Kidney (tissue), 14 donors: Measurements from ENCODE around the gene DUSP16. TPM values are rescaled to one million over a fixed set of nuclear protein-coding genes. Genes with fewer than 3 reads are reported as not detected.
"Not testable (repeated sequence)": the region's sequence is repeated elsewhere in the genome, so short reads cannot be mapped to it uniquely, and the experiment has no call there.

Experiments used
- DNase-seq, 5 donors: peaks; one replicate each; pipeline ENCODE4 v3.0.0-alpha.2; 2013 to 2020
- FAIRE-seq: peaks from 2 replicates; lab custom pipeline; 2012; peaks lifted over from hg19 to GRCh38; lab: Jason Lieb, UNC
- H3K27ac ChIP-seq, 2 donors: one replicate each; pipeline ENCODE4 v1.7.0; 2013; ENCODE audit warnings: low read depth in 2 of 2, low read length in 2 of 2, inconsistent platforms in 1 of 2
- H3K27me3 ChIP-seq: one replicate; pipeline ENCODE4 v1.7.1; 2013; ENCODE audit warnings: low read length, inconsistent platforms; ENCODE audit not compliant: control insufficient read depth, insufficient read depth
- H3K36me3 ChIP-seq, 3 donors: one replicate each; pipeline versions ENCODE4 v1.7.0 to v1.7.1; 2013; ENCODE audit warnings: low read length in 3 of 3, control low read depth in 1 of 3, inconsistent platforms in 1 of 3; ENCODE audit not compliant: insufficient read depth in 3 of 3, control insufficient read depth in 2 of 3
- H3K4me1 ChIP-seq, 3 donors: one replicate each; pipeline versions ENCODE4 v1.7.0 to v1.7.1; 2013; ENCODE audit warnings: low read length in 3 of 3, inconsistent platforms in 1 of 3, low read depth in 1 of 3; ENCODE audit not compliant: control insufficient read depth in 2 of 3, insufficient read depth in 2 of 3
- H3K4me3 ChIP-seq, 3 donors: one replicate each; pipeline versions ENCODE4 v1.7.0 to v1.8.1; 2013; ENCODE audit warnings: low read length in 3 of 3, control low read depth in 1 of 3, inconsistent platforms in 1 of 3
- H3K9ac ChIP-seq, 3 donors: one replicate each; pipeline versions ENCODE4 v1.7.0 to v1.7.1; 2013; ENCODE audit warnings: low read length in 3 of 3, control low read depth in 1 of 3, inconsistent platforms in 1 of 3
- H3K9me3 ChIP-seq, 3 donors: one replicate each; pipeline versions ENCODE4 v1.7.0 to v1.7.1; 2013; ENCODE audit warnings: low read length in 3 of 3, control low read depth in 1 of 3, inconsistent platforms in 1 of 3; ENCODE audit not compliant: control insufficient read depth in 2 of 3, insufficient read depth in 1 of 3
- intact Hi-C: fragments of 100-400 bp; cut with DNase I; formaldehyde crosslinking; loops from one replicate; pipeline ENCODE4 v1.11.1; 2022
- polyA plus RNA-seq: library from polyadenylated mRNA; stranded (reverse); fragments of 350-450 nt; fragmentation: Illumina TruSeq; extraction: RNeasy Lipid Tissue Mini Kit (QIAGEN cat#74804); gene quantifications from one replicate; pipeline ENCODE4 v1.2.3, GENCODE V29; 2014; ENCODE audit warnings: low read depth, low replicate concordance; ENCODE audit not compliant: insufficient read depth
- total RNA-seq: library from RNA; stranded (reverse); fragmentation: NEBNext Ultra II Directional; extraction: Animal tissue kit (Norgen Biotek cat#: 25700); gene quantifications from one replicate; pipeline ENCODE4 v1.2.1, GENCODE V29; 2021
- TF ChIP-seq, protein P1 (sequence below): IDR thresholded peaks from 3 replicates; pipeline ENCODE4 v1.5.1; 2012; ENCODE audit warnings: mild to moderate bottlenecking, moderate library complexity, borderline replicate concordance; ENCODE audit not compliant: insufficient read depth; ENCODE audit errors: extremely low read depth
- donor health status: control.
- donor health status: control.
- donor health status: control.
- donor health status: control.
- donor health status: control.
- donor health status: DM: yes; HTN: yes; CAD: no.
- donor health status: Normal renal cell carcinoma (clear cell type).

DUSP16 gene
- total and polyA plus RNA-seq, 2 donors from 2014 or later, result 6.6 to 27.4 TPM

DNA sequence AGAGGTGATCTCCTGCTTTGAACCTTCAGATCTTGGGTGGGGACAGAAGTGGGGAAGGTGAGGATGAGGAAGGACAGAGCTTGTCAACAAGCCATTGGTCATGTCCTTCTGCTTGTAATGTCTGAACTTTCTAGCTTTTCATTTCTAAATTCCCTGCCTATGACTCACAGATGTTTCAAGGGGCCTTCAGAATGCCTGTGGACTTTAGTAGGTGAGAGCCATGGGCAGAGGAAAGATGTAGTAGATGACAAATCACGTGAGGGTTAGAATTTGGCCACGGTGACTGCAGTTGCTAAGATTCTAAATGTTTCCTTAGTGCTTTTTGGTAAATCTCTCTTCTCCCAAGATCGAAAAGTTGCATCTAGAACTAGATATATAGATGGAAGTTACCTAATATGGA lies 30.3 kb upstream of the DUSP16 start:
- TF ChIP-seq, protein P1, sequence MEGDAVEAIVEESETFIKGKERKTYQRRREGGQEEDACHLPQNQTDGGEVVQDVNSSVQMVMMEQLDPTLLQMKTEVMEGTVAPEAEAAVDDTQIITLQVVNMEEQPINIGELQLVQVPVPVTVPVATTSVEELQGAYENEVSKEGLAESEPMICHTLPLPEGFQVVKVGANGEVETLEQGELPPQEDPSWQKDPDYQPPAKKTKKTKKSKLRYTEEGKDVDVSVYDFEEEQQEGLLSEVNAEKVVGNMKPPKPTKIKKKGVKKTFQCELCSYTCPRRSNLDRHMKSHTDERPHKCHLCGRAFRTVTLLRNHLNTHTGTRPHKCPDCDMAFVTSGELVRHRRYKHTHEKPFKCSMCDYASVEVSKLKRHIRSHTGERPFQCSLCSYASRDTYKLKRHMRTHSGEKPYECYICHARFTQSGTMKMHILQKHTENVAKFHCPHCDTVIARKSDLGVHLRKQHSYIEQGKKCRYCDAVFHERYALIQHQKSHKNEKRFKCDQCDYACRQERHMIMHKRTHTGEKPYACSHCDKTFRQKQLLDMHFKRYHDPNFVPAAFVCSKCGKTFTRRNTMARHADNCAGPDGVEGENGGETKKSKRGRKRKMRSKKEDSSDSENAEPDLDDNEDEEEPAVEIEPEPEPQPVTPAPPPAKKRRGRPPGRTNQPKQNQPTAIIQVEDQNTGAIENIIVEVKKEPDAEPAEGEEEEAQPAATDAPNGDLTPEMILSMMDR, result no peak
- DNase-seq, result no peak

DNA sequence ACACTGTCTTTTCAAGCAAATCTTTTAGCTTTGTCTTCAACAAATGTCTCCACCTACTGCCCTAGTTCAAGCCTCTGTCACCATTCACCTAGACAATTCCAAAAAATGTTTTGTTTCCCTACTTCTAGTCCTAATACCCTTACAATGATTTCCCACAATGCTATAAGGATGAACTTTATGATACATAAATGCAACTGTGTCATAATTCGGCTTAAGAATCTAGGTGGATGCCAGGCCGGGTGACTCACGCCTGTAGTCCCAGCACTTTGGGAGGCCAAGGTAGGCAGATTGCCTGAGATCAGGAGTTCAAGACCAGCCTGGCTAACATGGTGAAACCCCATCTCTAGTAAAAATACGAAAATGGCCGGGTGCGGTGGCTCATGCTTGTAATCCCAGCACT lies 28.3 kb upstream of the DUSP16 start:
- Histone ChIP-seq H3K27ac (no peak overlapping the region), H3K9ac (no peak overlapping the region), H3K4me1 (peaks cover 0 to 2% (median 0%) of the 10 kb centered on the region in 3 donors), H3K27me3 (no peaks in the 10 kb centered on the region), H3K36me3 (no peaks in the 10 kb centered on the region), H3K4me3 (no peak overlapping the region), H3K9me3 (no peaks in the 10 kb centered on the region)
- no peak for DNase-seq
- FAIRE-seq, result no peak
- intact Hi-C loops, result no loop called here
- TF ChIP-seq, protein P1, result no peak

More for the DNA sequence above, 30.3 kb upstream of the DUSP16 start:
- H3K4me1 ChIP-seq, result no peaks in the 10 kb centered on the region
- H3K27ac ChIP-seq, result no peak overlapping the region
- intact Hi-C loops, result no loop called here
- no peak for FAIRE-seq
- H3K27me3 ChIP-seq, result no peaks in the 10 kb centered on the region
- no peak overlapping the region for H3K9ac ChIP-seq
- H3K36me3 ChIP-seq, result no peaks in the 10 kb centered on the region
- no peak overlapping the region for H3K4me3 ChIP-seq
- no peaks in the 10 kb centered on the region for H3K9me3 ChIP-seq

DNA sequence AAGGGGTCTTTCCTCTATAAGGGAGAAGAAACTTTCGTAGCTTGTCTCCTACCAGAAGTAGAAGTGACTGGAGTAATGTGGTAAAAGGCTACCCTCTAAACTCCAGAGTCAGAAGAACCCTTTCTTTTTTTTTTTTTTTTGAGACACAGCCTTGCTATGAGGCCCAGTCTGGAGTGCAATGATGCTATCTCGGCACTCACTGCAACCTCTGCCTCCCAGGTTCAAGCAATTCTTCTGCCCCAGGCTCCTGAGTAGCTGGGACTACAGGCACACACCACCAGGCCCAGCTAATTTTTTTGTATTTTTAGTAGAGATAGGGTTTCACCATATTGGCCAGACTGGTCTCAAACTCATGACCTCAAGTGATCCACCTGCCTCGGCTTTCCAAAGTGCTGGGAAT lies 25.8 kb upstream of the DUSP16 start:
- intact Hi-C loops, H3K9ac ChIP-seq, FAIRE-seq: not testable (repeated sequence)

DNA sequence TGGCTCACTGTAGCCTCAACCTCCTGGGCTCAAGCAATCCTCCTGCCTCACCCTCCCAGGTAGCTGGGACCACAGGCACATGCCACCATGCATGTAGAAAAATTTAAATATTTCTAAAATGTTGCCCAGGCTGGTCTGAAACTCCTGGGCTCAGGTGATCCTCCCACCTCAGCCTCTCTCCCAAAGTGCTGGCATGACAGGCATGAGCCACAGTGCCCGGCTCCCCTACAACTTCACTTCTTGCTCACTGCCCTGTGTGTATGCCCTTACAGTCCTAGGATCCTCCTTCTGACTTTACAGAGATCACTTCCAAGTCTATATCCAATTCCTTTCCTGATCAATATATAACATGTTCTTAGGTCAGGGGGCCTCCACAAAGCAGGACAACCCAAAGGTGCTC lies 25.2 kb upstream of the DUSP16 start:
- no peaks in the 10 kb centered on the region for H3K36me3 ChIP-seq
- H3K27me3 ChIP-seq, result no peaks in the 10 kb centered on the region
- peaks cover 0 to 2% (median 0%) of the 10 kb centered on the region in 3 donors for H3K4me1 ChIP-seq
- intact Hi-C loops, result no loop called here
- TF ChIP-seq, protein P1, result no peak
- no peak overlapping the region for H3K4me3 ChIP-seq
- H3K9ac ChIP-seq, result no peak overlapping the region
- no peak for DNase-seq
- H3K9me3 ChIP-seq, result no peaks in the 10 kb centered on the region
- no peak for FAIRE-seq
- no peak overlapping the region for H3K27ac ChIP-seq

More for the DNA sequence above, 25.8 kb upstream of the DUSP16 start:
- not testable (repeated sequence) for H3K4me3 ChIP-seq, H3K4me1 ChIP-seq, H3K27me3 ChIP-seq, DNase-seq, H3K9me3 ChIP-seq, H3K36me3 ChIP-seq, H3K27ac ChIP-seq
